WTC11 (cell line): ENCODE measurements around the gene RAET1E. TPM values are rescaled to one million over a fixed set of nuclear protein-coding genes. Genes with fewer than 3 reads are reported as not detected.
"Not testable (repeated sequence)": the region's sequence is repeated elsewhere in the genome, so short reads cannot be mapped to it uniquely, and the experiment has no call there.

Experiments used
- ATAC-seq: fragments of 200-7000 bp; cut with Tn5 transposase; 2 replicates; pipeline ENCODE4 v1.10.0; 2021; ENCODE audit warnings: mild to moderate bottlenecking, moderate library complexity
- CTCF ChIA-PET: fragments of 300-600 bp; sonication (Branson Sonifier 250); formaldehyde crosslinking; loops from one replicate; lab custom pipeline; 2021; ENCODE audit warnings: antibody characterized with exemption; lab: Charles Lee
- POLR2A ChIA-PET: fragments of 350-600 bp; sonication (Branson Sonifier 250); formaldehyde crosslinking; loops from one replicate; lab custom pipeline; 2021; ENCODE audit warnings: antibody characterized with exemption; lab: Charles Lee
- DNase-seq: peaks from one replicate; pipeline ENCODE4 v3.0.0; 2021; ENCODE audit warnings: low spot score
- H3K27ac Mint-ChIP-seq: 2 replicates; pipeline ENCODE4 v1.8.0; 2021; ENCODE audit warnings: mixed read lengths
- H3K27me3 Mint-ChIP-seq: 2 replicates; pipeline ENCODE4 v1.8.0; 2021; ENCODE audit warnings: low read depth, mild to moderate bottlenecking, moderate library complexity, mixed read lengths
- H3K36me3 Mint-ChIP-seq: 2 replicates; pipeline ENCODE4 v1.8.0; 2021; ENCODE audit warnings: mixed read lengths
- H3K4me1 Mint-ChIP-seq: 2 replicates; pipeline ENCODE4 v1.8.0; 2022; ENCODE audit warnings: mixed read lengths
- H3K4me3 Mint-ChIP-seq: 2 replicates; pipeline ENCODE4 v1.8.0; 2021; ENCODE audit warnings: mild to moderate bottlenecking, moderate library complexity, mixed read lengths
- H3K9me3 Mint-ChIP-seq: 2 replicates; pipeline ENCODE4 v1.8.0; 2021; ENCODE audit warnings: mixed read lengths
- ATF3 ChIP-seq: sonication (generic); formaldehyde crosslinking; conservative IDR thresholded peaks from 2 replicates; pipeline ENCODE4 v1.8.1; 2022; ENCODE audit warnings: mild to moderate bottlenecking, missing genetic modification reagents
- CREB1 ChIP-seq: sonication (generic); formaldehyde crosslinking; IDR thresholded peaks from 2 replicates; pipeline ENCODE4 v1.8.0; 2023; ENCODE audit warnings: mild to moderate bottlenecking, missing genetic modification reagents
- ELF4 ChIP-seq: sonication (generic); formaldehyde crosslinking; IDR thresholded peaks from 2 replicates; pipeline ENCODE4 v1.8.1; 2022; ENCODE audit warnings: low read depth, mild to moderate bottlenecking, moderate library complexity, missing genetic modification reagents
- FOXK1 ChIP-seq: sonication (generic); formaldehyde crosslinking; IDR thresholded peaks from 2 replicates; pipeline ENCODE4 v1.8.0; 2022; ENCODE audit warnings: mild to moderate bottlenecking, moderate library complexity, missing genetic modification reagents
- GABPB1 ChIP-seq: sonication (generic); formaldehyde crosslinking; IDR thresholded peaks from 2 replicates; pipeline ENCODE4 v1.8.1; 2023; ENCODE audit warnings: mild to moderate bottlenecking, missing genetic modification reagents
- GRHL2 ChIP-seq: fragments of 250-450 bp; sonication (Bioruptor Pico); IDR thresholded peaks from 2 replicates; pipeline ENCODE4 v1.8.0; 2022; ENCODE audit warnings: mild to moderate bottlenecking, moderate library complexity; ENCODE audit not compliant: insufficient replicate concordance, severe bottlenecking
- KAT7 ChIP-seq: sonication (generic); formaldehyde crosslinking; IDR thresholded peaks from 2 replicates; pipeline ENCODE4 v1.8.1; 2023; ENCODE audit warnings: missing genetic modification reagents, mild to moderate bottlenecking, borderline replicate concordance
- OVOL2 ChIP-seq: fragments of 250-450 bp; sonication (Bioruptor Pico); IDR thresholded peaks from 2 replicates; pipeline ENCODE4 v1.9.0; 2021; ENCODE audit warnings: mild to moderate bottlenecking, borderline replicate concordance
- PREB ChIP-seq: sonication (generic); formaldehyde crosslinking; IDR thresholded peaks from 2 replicates; pipeline ENCODE4 v1.8.1; 2022; ENCODE audit warnings: mild to moderate bottlenecking, missing genetic modification reagents, moderate library complexity, borderline replicate concordance
- RORB ChIP-seq: fragments of 250-450 bp; sonication (Bioruptor Pico); IDR thresholded peaks from 2 replicates; pipeline ENCODE4 v1.9.0; 2021; ENCODE audit warnings: mild to moderate bottlenecking
- STAT6 ChIP-seq: sonication (generic); formaldehyde crosslinking; conservative IDR thresholded peaks from 2 replicates; pipeline ENCODE4 v1.8.1; 2023; ENCODE audit warnings: mild to moderate bottlenecking, low read depth, missing genetic modification reagents, moderate library complexity
- TEAD1 ChIP-seq: sonication (generic); formaldehyde crosslinking; IDR thresholded peaks from 2 replicates; pipeline ENCODE4 v1.8.0; 2022; ENCODE audit warnings: mild to moderate bottlenecking, missing genetic modification reagents
- TEAD4 ChIP-seq: sonication (generic); formaldehyde crosslinking; IDR thresholded peaks from 2 replicates; pipeline ENCODE4 v1.8.0; 2022; ENCODE audit warnings: mild to moderate bottlenecking, missing genetic modification reagents
- ZBTB43 ChIP-seq: sonication (generic); formaldehyde crosslinking; IDR thresholded peaks from 2 replicates; pipeline ENCODE4 v1.8.1; 2023; ENCODE audit warnings: mild to moderate bottlenecking, missing genetic modification reagents
- ZNF416 ChIP-seq: fragments of 250-450 bp; sonication (Bioruptor Pico); IDR thresholded peaks from 2 replicates; pipeline ENCODE4 v1.9.0; 2021; ENCODE audit warnings: mild to moderate bottlenecking, inconsistent platforms
- ZNF423 ChIP-seq: fragments of 250-450 bp; sonication (Bioruptor Pico); IDR thresholded peaks from 2 replicates; pipeline ENCODE4 v2.1.2; 2022; ENCODE audit warnings: mild to moderate bottlenecking, moderate library complexity
- ZNF512 ChIP-seq: sonication (generic); formaldehyde crosslinking; IDR thresholded peaks from 2 replicates; pipeline ENCODE4 v1.8.1; 2022; ENCODE audit warnings: missing genetic modification reagents, borderline replicate concordance
- ZNF532 ChIP-seq: fragments of 250-450 bp; sonication (Bioruptor Pico); IDR thresholded peaks from 2 replicates; pipeline ENCODE4 v1.9.0; 2021; ENCODE audit warnings: mild to moderate bottlenecking, borderline replicate concordance
- total RNA-seq: library from RNA; stranded (reverse); gene quantifications from 3 replicates; pipeline ENCODE4 v1.2.3, GENCODE V29; 2021

Gene RAET1E
- total RNA-seq, 1 experiment from 2014 or later = not detected

- CTCF ChIA-PET = no interaction called here
These were observed 2.1 kb downstream of the RAET1E start for GRCh38 chr6:149895833-149896271.

GRCh38 chr6:149895048-149895590 is 2.8 kb downstream of the RAET1E start:
- TF ChIP-seq OVOL2 (CRISPR knock-in tag) = no peak
- Mint-ChIP-seq H3K27me3 (peaks cover 14% of the 10 kb centered on the region), H3K27ac (no peak overlapping the region), H3K4me3 (no peak overlapping the region), H3K9me3 (no peaks in the 10 kb centered on the region), H3K36me3 (no peaks in the 10 kb centered on the region), H3K4me1 (peaks cover 14% of the 10 kb centered on the region)
- POLR2A ChIA-PET = no interaction called here
- no peak for DNase-seq
- CTCF ChIA-PET = no interaction called here
- ATAC-seq = peak; percentile 60

More at GRCh38 chr6:149895833-149896271, 2.1 kb downstream of the RAET1E start:
- Mint-ChIP-seq H3K9me3 (no peaks in the 10 kb centered on the region), H3K27me3 (peaks cover 14% of the 10 kb centered on the region), H3K4me3 (no peak overlapping the region), H3K4me1 (peaks cover 14% of the 10 kb centered on the region), H3K36me3 (no peaks in the 10 kb centered on the region), H3K27ac (no peak overlapping the region)
- no peak for ATAC-seq
- DNase-seq = no peak
- TF ChIP-seq PREB (no peak), ZBTB43 (CRISPR knock-in tag) (no peak)
- POLR2A ChIA-PET = no interaction called here

GRCh38 chr6:149891864-149892263 is 6.0 kb downstream of the RAET1E start:
- H3K27ac Mint-ChIP-seq, DNase-seq, CTCF ChIA-PET, POLR2A ChIA-PET, H3K36me3 Mint-ChIP-seq, ATAC-seq, H3K4me3 Mint-ChIP-seq, H3K9me3 Mint-ChIP-seq: not testable (repeated sequence)
- peaks cover 14% of the 10 kb centered on the region for H3K27me3 Mint-ChIP-seq
- H3K4me1 Mint-ChIP-seq = peaks cover 14% of the 10 kb centered on the region

- H3K9me3 Mint-ChIP-seq = no peaks in the 10 kb centered on the region
- DNase-seq (no peak), ATAC-seq (no peak)
- no peak overlapping the region for H3K4me3 Mint-ChIP-seq
- ChIA-PET CTCF (no interaction called here), POLR2A (no interaction called here)
- H3K27me3 Mint-ChIP-seq = peaks cover 14% of the 10 kb centered on the region
- no peaks in the 10 kb centered on the region for H3K36me3 Mint-ChIP-seq
- peaks cover 14% of the 10 kb centered on the region for H3K4me1 Mint-ChIP-seq
- H3K27ac Mint-ChIP-seq = no peak overlapping the region
- no peak for TF ChIP-seq RORB
- TF ChIP-seq STAT6 (CRISPR knock-in tag) = no peak
- TF ChIP-seq TEAD1 (CRISPR knock-in tag) = no peak
- TF ChIP-seq ZNF512 = no peak
- no peak for TF ChIP-seq GABPB1 (CRISPR knock-in tag)
- no peak for TF ChIP-seq KAT7 (CRISPR knock-in tag)
- no peak for TF ChIP-seq ZNF416 (CRISPR knock-in tag)
- TF ChIP-seq ZNF532 (CRISPR knock-in tag) = no peak
- TF ChIP-seq ELF4 (CRISPR knock-in tag) = no peak
- TF ChIP-seq ATF3 (CRISPR knock-in tag) = no peak
- no peak for TF ChIP-seq GRHL2
- TF ChIP-seq FOXK1 (CRISPR knock-in tag) = no peak
- TF ChIP-seq ZNF423 (CRISPR knock-in tag) = no peak
- no peak for TF ChIP-seq CREB1 (CRISPR knock-in tag)
- no peak for TF ChIP-seq TEAD4 (CRISPR knock-in tag)
These were observed 6.7 kb downstream of the RAET1E start for GRCh38 chr6:149891259-149891658.
